MM.1S (cell line): Measurements from ENCODE around the gene PCIF1.

Experiments
- DNase-seq: peaks from one replicate; pipeline ENCODE4 v3.0.0-alpha.2; 2015
- H2AFZ ChIP-seq: fragments of 300-600 bp; sonication (generic); 2 replicates; pipeline ENCODE4 v1.6.0; 2016; ENCODE audit warnings: antibody characterized with exemption, low read length
- H3F3A ChIP-seq: fragments of 300-600 bp; sonication (generic); 2 replicates; pipeline ENCODE4 v1.6.1; 2016; ENCODE audit warnings: mild to moderate bottlenecking, antibody characterized with exemption, low read length, moderate library complexity, mixed read lengths; ENCODE audit not compliant: insufficient read depth
- H3K27ac ChIP-seq: fragments of 300-600 bp; sonication (generic); 2 replicates; pipeline ENCODE4 v1.5.1; 2016; ENCODE audit warnings: mild to moderate bottlenecking, low read length
- H3K27me3 ChIP-seq: fragments of 300-600 bp; sonication (generic); replicated peaks from 2 replicates; pipeline ENCODE4 v1.6.0; 2016; ENCODE audit warnings: low read length; ENCODE audit not compliant: insufficient read depth
- H3K36me3 ChIP-seq: fragments of 300-600 bp; sonication (generic); replicated peaks from 2 replicates; pipeline ENCODE4 v1.6.1; 2016; ENCODE audit warnings: mild to moderate bottlenecking, low read length, mixed read lengths; ENCODE audit not compliant: insufficient read depth
- H3K4me1 ChIP-seq: fragments of 300-600 bp; sonication (generic); 2 replicates; pipeline ENCODE4 v1.6.1; 2016; ENCODE audit warnings: low read length, mixed read lengths
- H3K4me2 ChIP-seq: fragments of 300-600 bp; sonication (generic); 2 replicates; pipeline ENCODE4 v1.6.0; 2016; ENCODE audit warnings: low read depth, low read length
- H3K4me3 ChIP-seq: fragments of 300-600 bp; sonication (generic); 2 replicates; pipeline ENCODE4 v1.5.1; 2016; ENCODE audit warnings: low read length, mixed read lengths
- H3K79me2 ChIP-seq: fragments of 300-600 bp; sonication (generic); 2 replicates; pipeline ENCODE4 v1.6.1; 2016; ENCODE audit warnings: mixed run types, low read length, mixed read lengths
- H3K9ac ChIP-seq: fragments of 300-600 bp; sonication (generic); 2 replicates; pipeline ENCODE4 v1.6.1; 2016; ENCODE audit warnings: low read length, mixed read lengths
- H3K9me2 ChIP-seq: fragments of 300-600 bp; sonication (generic); replicated peaks from 2 replicates; pipeline ENCODE4 v1.6.1; 2016; ENCODE audit warnings: mild to moderate bottlenecking, low read length, mixed read lengths; ENCODE audit not compliant: insufficient read depth
- H3K9me3 ChIP-seq: fragments of 300-600 bp; sonication (generic); replicated peaks from 2 replicates; pipeline ENCODE4 v1.6.1; 2016; ENCODE audit warnings: mild to moderate bottlenecking, low read length, mixed read lengths; ENCODE audit not compliant: insufficient read depth
- H4K20me1 ChIP-seq: fragments of 300-600 bp; sonication (generic); 2 replicates; pipeline ENCODE4 v1.6.1; 2016; ENCODE audit warnings: mild to moderate bottlenecking, low read length, moderate library complexity, mixed read lengths; ENCODE audit not compliant: insufficient read depth
- CTCF ChIP-seq: fragments of 300-600 bp; sonication (generic); IDR thresholded peaks from 2 replicates; pipeline ENCODE4 v1.5.1; 2016; ENCODE audit warnings: antibody characterized with exemption, low read length, mixed read lengths
- EZH2 ChIP-seq: fragments of 300-600 bp; sonication (generic); optimal IDR thresholded peaks from 2 replicates; pipeline ENCODE3; 2017; ENCODE audit warnings: low read depth, mild to moderate bottlenecking, antibody characterized with exemption, low read length, mixed read lengths
- EZH2phosphoT487 ChIP-seq: fragments of 300-600 bp; sonication (generic); IDR thresholded peaks from 2 replicates; pipeline ENCODE4 v1.6.1; 2018; ENCODE audit warnings: antibody characterized with exemption, low read length

The PCIF1 gene

GRCh38 chr20:45958593-45958992 lies 24.1 kb downstream of the PCIF1 start:
- Histone ChIP-seq H3K27ac (no peak overlapping the region), H3K9me2 (no peaks in the 10 kb centered on the region), H4K20me1 (no peaks in the 10 kb centered on the region), H3K27me3 (no peaks in the 10 kb centered on the region), H3K79me2 (no peaks in the 10 kb centered on the region), H3K36me3 (no peaks in the 10 kb centered on the region; the same call in 1 of the 2 replicates), H3K4me2 (no peak overlapping the region), H2AFZ (no peak overlapping the region), H3K4me3 (no peak overlapping the region), H3K4me1 (no peaks in the 10 kb centered on the region), H3K9ac (no peak overlapping the region), H3K9me3 (no peaks in the 10 kb centered on the region), H3F3A (no peaks in the 10 kb centered on the region)
- no peak for TF ChIP-seq EZH2
- no peak for DNase-seq

GRCh38 chr20:45959126-45959525 lies 24.6 kb downstream of the PCIF1 start:
- TF ChIP-seq EZH2 = no peak
- TF ChIP-seq EZH2phosphoT487 = no peak
- no peak for TF ChIP-seq CTCF
- Histone ChIP-seq H3K27me3 (no peaks in the 10 kb centered on the region), H3K9me3 (no peaks in the 10 kb centered on the region), H3K27ac (no peak overlapping the region), H3F3A (no peaks in the 10 kb centered on the region), H4K20me1 (no peaks in the 10 kb centered on the region), H3K79me2 (no peaks in the 10 kb centered on the region), H3K4me1 (no peaks in the 10 kb centered on the region), H2AFZ (no peak overlapping the region), H3K4me2 (no peak overlapping the region), H3K36me3 (no peaks in the 10 kb centered on the region; the same call in 1 of the 2 replicates), H3K9me2 (no peaks in the 10 kb centered on the region), H3K9ac (no peak overlapping the region), H3K4me3 (no peak overlapping the region)
- no peak for DNase-seq

- TF ChIP-seq EZH2 = no peak
- no peak for TF ChIP-seq EZH2phosphoT487
- TF ChIP-seq CTCF = no peak
- Histone ChIP-seq H3K9me2 (no peaks in the 10 kb centered on the region), H3K9me3 (no peaks in the 10 kb centered on the region), H3K79me2 (no peaks in the 10 kb centered on the region), H3K4me3 (no peak overlapping the region), H2AFZ (no peak overlapping the region), H3K4me1 (no peaks in the 10 kb centered on the region), H3K9ac (no peak overlapping the region), H3K27ac (no peak overlapping the region), H4K20me1 (no peaks in the 10 kb centered on the region), H3F3A (no peaks in the 10 kb centered on the region), H3K27me3 (no peaks in the 10 kb centered on the region), H3K36me3 (peaks cover 3% of the 10 kb centered on the region; the same call in 1 of the 2 replicates), H3K4me2 (no peak overlapping the region)
- no peak for DNase-seq
Observed at GRCh38 chr20:45959956-45960630, 25.6 kb downstream of the PCIF1 start.

- Histone ChIP-seq H3K9ac (no peak overlapping the region), H3K4me1 (no peaks in the 10 kb centered on the region), H3K4me2 (no peak overlapping the region), H3F3A (no peaks in the 10 kb centered on the region), H3K9me2 (no peaks in the 10 kb centered on the region), H3K27me3 (no peaks in the 10 kb centered on the region), H3K79me2 (no peaks in the 10 kb centered on the region), H2AFZ (no peak overlapping the region), H3K36me3 (peaks cover 3% of the 10 kb centered on the region), H3K4me3 (no peak overlapping the region), H4K20me1 (no peaks in the 10 kb centered on the region), H3K27ac (no peak overlapping the region), H3K9me3 (no peaks in the 10 kb centered on the region)
- no peak for DNase-seq
- no peak for TF ChIP-seq CTCF
- no peak for TF ChIP-seq EZH2phosphoT487
- no peak for TF ChIP-seq EZH2
Observed at GRCh38 chr20:45962031-45962755, 27.7 kb downstream of the PCIF1 start.
